Peyer's patch (tissue), 4 donors: Measurements from ENCODE around the gene ZNF609.

Source experiments
- POLR2A ChIP-seq, 2 donors: fragments of 450-650 bp; IDR thresholded peaks; one replicate each; pipeline ENCODE4 v1.5.1; 2017; ENCODE audit warnings: antibody characterized with exemption in 2 of 2, mild to moderate bottlenecking in 2 of 2, moderate library complexity in 2 of 2
- TF ChIP-seq, protein P1 (sequence below), 6 experiments: fragments of 450-650 bp in 4 of 6; fragments of 200-600 bp in 2 of 6; sonication (generic) in 1 of 6; IDR thresholded peaks; one replicate each; pipeline ENCODE4 v1.5.1; 2017 to 2019; ENCODE audit warnings: antibody characterized with exemption in 6 of 6, mild to moderate bottlenecking in 3 of 6, moderate library complexity in 1 of 6

DNA sequence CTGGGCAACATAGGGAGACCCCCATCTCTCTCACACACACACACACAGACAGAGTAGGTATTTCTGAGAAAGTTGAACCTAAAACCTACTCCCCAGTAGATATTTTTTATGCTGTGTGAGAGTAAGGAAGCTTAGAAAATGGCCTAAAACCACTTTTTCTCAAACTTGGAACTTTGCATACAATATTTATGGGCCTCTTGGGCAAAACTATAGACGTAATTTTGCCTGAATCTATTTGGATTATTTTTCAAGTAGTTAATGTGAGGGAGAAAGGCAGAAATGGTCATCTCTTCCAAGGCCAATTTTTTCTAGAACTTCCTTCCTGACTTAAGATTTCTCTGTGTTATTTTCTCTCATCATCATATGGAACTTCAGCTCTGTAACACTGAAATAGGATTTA lies 81.7 kb downstream of the ZNF609 start:
- TF ChIP-seq, protein P1, sequence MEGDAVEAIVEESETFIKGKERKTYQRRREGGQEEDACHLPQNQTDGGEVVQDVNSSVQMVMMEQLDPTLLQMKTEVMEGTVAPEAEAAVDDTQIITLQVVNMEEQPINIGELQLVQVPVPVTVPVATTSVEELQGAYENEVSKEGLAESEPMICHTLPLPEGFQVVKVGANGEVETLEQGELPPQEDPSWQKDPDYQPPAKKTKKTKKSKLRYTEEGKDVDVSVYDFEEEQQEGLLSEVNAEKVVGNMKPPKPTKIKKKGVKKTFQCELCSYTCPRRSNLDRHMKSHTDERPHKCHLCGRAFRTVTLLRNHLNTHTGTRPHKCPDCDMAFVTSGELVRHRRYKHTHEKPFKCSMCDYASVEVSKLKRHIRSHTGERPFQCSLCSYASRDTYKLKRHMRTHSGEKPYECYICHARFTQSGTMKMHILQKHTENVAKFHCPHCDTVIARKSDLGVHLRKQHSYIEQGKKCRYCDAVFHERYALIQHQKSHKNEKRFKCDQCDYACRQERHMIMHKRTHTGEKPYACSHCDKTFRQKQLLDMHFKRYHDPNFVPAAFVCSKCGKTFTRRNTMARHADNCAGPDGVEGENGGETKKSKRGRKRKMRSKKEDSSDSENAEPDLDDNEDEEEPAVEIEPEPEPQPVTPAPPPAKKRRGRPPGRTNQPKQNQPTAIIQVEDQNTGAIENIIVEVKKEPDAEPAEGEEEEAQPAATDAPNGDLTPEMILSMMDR (IDR thresholded peaks at IDR 0.05): no peak
- no peak for TF ChIP-seq POLR2A (IDR thresholded peaks at IDR 0.05)
